ENCODE results near the gene COL5A3.

DNA sequence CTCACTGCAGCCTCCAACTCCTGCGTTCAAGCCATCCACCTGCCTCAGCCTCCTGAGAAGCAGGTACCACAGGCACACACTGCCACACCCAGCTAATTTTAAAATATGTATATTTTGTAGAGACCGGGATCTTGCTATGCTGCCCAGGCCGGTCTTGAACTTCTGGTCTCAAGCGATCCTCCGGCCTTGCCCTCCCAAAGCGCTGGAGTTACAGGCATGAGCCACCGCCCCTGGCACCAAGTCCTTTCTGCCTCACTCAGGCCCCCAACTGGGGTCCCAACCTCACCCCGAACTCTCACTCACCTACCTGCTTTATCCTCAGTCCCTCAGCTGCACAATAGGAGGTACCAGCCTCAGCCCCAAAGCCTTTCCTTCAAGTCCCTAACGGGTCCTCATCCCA lies 635 bp upstream of the COL5A3 start:
- TF ChIP-seq, protein P1, sequence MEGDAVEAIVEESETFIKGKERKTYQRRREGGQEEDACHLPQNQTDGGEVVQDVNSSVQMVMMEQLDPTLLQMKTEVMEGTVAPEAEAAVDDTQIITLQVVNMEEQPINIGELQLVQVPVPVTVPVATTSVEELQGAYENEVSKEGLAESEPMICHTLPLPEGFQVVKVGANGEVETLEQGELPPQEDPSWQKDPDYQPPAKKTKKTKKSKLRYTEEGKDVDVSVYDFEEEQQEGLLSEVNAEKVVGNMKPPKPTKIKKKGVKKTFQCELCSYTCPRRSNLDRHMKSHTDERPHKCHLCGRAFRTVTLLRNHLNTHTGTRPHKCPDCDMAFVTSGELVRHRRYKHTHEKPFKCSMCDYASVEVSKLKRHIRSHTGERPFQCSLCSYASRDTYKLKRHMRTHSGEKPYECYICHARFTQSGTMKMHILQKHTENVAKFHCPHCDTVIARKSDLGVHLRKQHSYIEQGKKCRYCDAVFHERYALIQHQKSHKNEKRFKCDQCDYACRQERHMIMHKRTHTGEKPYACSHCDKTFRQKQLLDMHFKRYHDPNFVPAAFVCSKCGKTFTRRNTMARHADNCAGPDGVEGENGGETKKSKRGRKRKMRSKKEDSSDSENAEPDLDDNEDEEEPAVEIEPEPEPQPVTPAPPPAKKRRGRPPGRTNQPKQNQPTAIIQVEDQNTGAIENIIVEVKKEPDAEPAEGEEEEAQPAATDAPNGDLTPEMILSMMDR (IDR thresholded peaks at IDR 0.05) = no peak
- TF ChIP-seq POLR2A (IDR thresholded peaks at IDR 0.05) = no peak
